GM18498 (cell line): ENCODE measurements around the gene LHFPL3.

Source experiments
- ATAC-seq: cut with Tn5 transposase; IDR thresholded peaks from one replicate; pipeline ENCODE4 v1.9.1; 2021; ENCODE audit warnings: mild to moderate bottlenecking, moderate library complexity; ENCODE audit not compliant: unreplicated experiment

LHFPL3 gene

DNA sequence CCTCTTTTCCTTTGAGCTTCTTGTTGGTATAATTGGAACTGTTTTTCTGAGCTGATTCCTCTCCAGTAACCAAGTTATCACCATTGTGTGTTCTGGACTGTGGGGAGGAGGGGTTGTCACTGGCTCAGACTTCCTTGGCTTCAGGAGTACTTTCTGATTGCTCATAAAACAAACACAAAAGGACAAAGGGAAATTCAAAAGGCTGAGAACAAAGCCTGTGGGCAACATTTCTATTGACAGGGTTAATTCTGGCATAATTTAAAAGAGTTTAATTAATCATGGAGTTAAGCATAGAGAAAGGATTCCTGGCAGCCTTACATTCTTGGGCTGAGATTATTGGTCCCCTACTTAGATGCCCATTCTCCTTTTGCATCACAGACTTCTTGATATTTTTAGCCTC is 462.7 kb downstream of the LHFPL3 start:
- ATAC-seq, result no peak

DNA sequence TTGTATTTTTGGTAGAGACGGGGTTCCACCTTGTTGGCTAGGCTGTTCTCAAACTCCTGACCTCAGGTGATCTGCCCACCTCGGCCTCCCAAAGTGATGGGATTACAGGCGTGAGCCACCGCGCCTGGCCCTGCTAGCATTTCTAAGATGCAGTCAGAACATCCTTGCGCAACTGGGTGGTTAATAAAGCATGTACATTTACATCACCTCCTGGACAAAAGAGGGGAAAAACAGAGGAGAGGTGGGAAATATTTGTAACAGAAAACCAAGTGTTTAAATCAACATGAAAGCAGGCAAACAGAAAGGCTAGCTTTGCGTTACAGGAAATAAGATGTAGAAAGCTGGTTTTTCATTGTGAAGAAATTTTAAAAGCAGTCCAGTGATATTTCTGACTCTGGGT is 464.7 kb downstream of the LHFPL3 start:
- no peak for ATAC-seq

DNA sequence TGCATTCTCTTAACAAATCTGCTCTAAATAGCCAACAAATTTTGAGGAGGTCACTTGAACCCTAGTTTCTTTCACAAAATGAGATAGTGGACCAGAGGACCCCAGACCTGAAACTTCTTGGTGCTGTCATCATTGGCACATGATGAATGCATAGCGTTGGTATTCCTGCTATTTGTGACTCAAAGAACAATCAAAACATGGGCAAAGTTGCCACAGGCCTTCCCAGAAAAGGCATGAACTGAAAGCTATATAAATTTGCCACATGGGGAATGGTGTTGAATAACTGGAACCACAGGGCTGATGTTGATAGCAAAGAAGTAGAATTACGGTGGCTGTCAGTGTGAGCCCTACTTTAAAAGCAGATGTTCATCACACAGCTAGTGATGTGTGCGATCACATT is 465.8 kb downstream of the LHFPL3 start:
- no peak for ATAC-seq

DNA sequence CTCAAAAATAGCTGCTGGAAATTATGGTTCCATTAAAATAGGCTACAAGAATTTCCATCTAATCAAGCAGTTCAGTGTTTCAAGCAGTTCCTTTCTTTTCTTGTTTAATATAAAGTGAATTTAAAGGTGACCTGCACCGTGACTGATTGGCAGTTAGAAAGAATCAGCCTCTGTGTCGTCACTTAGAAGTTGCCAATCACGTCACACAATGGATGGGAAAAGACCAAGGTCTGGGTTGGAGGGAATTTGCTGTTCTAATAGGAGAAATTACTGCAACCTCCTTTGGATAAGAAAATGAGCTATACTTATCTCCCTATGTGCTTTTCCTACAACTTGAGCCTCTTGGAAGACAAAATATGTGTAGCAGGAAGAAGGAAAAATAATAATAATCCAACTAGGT is 466.2 kb downstream of the LHFPL3 start:
- ATAC-seq, result no peak

DNA sequence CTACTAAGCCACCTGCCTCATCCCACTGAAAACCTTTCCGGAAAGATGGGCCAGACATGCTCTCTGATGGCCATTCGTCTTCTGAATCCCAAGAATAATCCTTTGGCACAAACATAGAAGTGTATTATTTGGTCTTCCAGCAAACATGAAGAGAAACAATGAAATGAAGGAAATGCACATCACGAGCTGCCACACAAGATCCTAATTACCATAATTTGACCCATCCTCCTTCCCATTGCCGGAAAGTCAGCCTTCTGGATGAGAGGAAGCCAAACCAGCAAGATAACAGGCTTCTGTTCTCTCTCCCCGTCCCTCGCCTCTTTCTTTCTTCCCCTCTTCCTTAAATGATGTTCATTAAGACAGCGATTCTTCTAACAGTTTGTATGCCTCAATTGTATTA is 466.7 kb downstream of the LHFPL3 start:
- no peak for ATAC-seq

DNA sequence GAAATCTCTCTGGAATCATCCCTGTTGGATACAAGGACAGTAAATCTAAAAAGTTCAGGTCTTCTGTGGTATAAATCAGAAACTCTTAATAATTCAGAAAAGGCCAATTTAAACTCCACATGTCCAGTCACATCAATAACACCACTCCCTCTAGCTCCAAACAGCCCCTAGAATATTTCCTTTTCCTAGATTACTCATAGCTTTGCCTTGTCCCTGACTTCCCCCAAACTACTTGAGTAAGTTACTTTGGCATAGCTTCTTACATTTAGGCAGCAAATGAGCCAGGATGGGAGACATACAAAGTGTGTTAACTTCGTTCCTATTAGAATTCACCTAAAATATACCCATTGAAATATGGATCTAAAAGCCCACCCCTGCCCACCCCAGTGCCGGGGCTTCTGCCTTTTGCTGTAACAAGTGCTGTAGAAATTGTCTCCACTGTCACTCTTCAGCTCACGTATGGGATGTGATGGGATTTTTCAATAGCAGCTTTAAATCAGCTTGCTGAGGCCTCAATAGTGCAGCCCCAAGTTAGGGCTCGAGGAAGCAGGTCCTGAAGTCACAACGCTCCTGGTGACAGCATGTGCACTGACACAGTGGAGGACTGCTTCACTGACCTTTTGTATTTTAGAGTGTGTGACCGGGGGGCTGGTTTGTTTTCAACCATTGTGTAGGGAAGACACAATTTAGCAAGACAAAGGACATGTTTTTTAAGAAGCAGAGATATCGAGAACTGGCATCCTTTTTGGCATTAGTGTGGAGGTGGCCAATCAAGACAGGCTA is 467.4 kb downstream of the LHFPL3 start:
- no peak for ATAC-seq

DNA sequence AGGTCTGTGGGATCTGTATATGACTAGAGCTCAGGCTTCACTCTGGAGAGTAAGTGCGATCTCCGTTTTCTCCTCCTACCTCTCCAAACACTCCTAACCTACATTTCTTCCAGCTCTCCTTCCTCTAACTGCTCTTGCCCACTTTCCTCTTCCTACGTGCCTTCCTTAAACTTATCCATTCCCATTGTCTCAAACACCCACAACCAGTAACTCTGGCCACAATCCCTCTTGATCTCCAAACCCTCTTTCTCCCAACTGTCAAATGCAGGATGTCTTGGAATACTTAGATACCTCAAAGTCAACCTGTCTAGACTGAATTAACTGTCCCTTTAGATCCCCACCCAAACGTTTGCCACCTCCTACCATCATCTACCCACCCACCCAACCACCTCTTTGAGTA is 471.9 kb downstream of the LHFPL3 start:
- no peak for ATAC-seq

DNA sequence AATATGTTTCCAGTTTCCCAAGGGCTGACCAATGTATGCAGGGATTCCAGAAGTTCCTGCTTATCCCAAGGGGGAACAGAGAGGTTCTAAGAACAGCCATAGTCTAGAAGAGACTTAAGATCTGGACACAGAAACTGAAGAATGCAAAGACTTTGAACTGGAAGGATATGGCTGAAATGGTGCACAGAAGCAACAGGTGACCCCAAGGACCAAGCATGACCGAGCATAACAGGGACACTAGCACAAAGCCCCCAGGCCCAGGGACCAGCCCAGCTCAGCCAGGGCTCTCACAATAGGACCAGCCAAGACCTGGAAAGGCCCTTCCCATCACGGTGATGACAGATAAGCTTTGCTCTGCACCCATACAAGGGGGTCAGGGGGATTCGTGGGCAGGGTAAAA is 472.6 kb downstream of the LHFPL3 start:
- ATAC-seq, result no peak

DNA sequence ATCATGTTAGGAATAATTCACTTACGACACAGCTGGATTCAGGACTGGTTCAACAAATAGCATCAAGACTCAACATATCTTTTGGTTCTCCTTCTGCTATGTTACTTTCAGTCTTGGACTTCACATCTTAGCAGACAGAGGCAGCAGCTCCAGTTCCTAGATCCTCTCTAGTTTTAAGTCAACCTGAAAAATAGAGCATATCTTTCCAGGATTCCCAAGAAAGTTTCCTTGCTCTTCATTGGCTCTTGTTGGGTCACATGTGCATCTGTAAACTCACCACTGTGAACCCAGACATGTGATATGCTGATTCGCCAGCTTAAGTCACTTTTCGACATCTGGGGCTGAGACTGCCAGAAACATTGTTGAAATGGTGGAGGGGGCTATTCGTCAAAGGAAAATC is 475.5 kb downstream of the LHFPL3 start:
- no peak for ATAC-seq

DNA sequence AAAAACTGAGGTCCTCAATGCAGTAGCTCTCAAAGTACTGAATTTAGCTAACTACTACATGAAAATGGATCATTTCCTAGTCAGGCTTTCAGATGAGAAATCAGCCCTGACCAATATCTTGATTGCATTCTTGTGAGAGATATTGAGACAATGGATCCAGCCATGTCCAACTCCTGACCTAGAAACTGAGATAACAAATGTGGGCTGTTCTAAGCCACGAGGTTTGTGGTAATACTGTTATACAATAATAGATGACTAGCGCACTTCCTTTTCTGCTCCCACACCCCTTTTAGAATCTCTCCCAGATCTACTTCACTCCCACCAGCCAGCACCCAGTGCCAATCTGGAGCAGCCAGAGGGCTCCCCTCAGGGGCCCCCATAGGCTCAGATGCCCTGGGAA is 476.3 kb downstream of the LHFPL3 start:
- ATAC-seq, result no peak

DNA sequence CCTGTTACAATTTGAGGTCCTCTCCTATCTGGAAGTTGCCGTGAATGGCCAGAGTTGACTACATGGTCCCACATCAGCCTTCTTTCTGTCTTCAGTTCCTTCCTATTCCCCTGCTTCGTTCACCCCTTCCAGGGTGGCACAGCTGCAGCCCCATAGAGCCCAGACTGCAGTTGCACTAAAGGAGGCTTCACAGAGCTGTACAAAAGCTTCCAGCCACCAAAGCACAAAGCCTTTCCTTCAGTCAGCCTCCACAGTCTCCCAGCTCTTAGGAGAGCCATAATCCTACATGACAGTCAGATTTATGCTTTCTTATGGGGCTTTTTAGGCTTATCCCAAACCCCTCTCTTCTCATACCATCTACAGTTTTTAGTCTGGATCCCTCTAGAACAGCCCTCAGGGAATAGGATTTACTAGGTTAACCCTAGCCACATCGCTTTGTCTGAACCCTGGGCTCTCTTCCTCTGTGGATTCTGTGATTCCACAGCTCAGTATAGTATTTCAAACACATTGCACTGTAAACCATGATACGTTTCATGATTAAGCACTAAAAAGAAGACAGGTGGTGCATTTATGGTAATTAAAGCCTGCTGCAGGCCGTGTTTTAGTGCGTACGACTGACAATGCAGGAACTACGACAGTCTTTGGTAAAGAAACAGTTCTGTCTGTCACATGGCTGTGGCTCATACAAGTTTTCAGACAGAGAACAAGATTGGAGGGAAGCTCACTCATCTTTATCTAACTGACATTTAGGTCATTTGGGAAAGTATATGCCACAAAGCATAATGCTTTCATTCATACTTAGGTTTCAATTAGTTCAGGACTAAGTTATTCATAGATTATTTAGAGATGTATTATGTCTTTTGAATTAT is 477.3 kb downstream of the LHFPL3 start:
- ATAC-seq, result no peak

DNA sequence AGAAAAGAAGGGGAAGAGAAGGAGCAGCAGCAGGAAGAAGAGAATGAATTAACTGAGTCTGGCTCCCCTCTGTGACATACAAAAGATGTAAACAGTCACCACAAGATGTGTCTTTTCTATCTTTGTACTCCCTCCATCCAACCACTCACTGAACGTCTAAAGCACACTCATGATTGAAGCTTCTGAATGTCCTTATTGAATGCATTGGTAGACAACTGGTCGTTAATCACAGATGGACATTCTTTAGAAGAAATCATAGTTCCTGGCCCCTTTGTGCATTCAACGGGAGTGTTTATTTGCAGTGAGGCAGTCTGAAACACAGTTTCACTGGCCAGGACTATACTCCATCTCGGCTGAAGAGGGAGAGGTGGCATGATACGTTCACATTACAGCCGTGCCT is 479.3 kb downstream of the LHFPL3 start:
- no peak for ATAC-seq

DNA sequence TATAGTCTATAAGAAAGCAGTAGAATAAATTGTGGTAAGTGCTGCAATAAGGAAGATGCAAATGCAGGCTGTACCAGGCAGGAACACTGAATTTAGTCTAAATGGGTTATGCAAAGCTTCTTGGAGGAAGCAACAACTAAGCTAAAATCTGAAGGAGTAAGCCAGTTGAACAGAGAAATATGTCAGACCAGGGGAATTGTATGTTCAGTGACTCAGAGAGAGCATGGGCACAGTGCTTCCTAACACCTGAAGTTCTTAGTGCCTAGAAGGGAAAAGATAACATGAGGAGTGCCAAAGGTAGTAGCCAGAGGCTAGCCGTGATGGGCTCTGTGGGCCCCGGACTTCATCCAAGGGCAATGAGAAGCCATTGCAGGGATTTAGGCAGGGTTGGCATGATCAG is 481.5 kb downstream of the LHFPL3 start:
- ATAC-seq, result no peak

DNA sequence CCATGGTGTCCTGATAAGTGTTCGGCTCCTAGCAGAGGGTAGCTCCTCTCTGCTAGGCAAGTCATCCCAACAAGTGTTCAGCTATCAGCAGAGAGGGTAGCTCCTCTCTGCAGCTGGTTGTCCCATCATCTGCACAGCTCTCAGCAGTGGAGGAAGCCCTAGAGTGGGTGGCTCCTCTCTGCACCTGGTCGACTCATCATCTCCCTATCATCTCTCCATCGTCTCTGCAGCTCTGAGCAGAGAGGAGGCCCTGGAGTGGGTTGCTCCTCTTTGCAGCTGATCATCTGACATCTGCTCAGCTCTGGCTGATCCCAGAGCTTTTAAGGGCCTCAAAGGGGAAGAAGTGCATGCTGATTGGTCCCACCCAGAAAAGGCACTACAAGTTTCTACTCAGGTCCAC is 485.7 kb downstream of the LHFPL3 start:
- ATAC-seq, result no peak

DNA sequence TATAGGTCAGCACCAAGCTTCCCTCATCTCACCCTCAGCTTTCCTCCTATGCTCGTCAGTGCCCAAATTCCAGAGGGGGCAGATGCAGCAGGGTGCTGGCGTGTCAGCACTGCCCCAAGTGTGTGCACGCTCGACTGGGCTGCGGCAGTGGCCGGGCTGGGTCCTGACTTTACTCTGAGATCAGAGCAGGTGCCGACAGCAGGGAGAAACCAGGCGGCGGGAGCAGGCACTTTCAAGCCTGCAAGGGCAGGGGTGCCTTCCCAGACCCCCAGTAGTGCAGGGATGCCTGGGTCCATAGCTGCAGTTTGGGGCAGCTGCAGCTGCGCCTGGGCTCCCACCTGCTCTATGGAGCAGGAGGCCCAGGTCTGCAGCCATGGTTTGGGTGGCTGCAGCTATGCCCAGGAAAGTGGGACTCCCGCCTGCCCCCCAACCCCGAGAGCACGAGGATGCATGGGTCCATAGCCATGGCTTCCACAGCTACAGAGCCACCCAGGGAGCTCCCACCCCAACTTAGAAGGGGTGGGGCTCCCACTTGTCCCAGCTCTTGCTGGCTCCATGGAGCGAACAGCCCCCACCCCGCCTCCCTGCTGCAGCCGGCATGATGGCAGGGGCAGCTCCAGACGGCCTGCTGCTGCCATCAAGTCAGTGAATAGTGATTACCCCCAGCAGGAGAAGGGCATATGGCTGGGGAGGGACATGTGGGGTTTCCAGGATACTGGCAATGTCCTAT is 486.4 kb downstream of the LHFPL3 start:
- no peak for ATAC-seq

DNA sequence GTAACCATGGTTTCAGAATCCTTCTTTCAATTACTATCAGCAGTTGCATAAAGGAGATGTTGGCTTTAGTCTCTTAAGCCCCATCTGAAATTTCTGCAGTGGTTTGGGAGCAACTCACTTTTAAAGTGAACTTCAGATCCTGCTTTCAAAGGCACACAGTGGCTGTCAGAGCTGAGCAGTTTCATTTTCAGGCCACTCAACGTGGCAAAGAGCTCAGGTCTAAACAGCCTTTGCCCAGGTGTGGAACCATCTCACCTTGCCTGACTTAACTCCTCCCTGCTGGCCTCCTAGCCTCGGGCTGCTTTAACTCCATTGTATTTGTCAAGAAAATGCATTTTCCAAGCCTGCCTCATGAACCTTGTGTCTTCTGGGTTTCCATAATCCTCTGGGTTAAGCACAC is 488.1 kb downstream of the LHFPL3 start:
- no peak for ATAC-seq

DNA sequence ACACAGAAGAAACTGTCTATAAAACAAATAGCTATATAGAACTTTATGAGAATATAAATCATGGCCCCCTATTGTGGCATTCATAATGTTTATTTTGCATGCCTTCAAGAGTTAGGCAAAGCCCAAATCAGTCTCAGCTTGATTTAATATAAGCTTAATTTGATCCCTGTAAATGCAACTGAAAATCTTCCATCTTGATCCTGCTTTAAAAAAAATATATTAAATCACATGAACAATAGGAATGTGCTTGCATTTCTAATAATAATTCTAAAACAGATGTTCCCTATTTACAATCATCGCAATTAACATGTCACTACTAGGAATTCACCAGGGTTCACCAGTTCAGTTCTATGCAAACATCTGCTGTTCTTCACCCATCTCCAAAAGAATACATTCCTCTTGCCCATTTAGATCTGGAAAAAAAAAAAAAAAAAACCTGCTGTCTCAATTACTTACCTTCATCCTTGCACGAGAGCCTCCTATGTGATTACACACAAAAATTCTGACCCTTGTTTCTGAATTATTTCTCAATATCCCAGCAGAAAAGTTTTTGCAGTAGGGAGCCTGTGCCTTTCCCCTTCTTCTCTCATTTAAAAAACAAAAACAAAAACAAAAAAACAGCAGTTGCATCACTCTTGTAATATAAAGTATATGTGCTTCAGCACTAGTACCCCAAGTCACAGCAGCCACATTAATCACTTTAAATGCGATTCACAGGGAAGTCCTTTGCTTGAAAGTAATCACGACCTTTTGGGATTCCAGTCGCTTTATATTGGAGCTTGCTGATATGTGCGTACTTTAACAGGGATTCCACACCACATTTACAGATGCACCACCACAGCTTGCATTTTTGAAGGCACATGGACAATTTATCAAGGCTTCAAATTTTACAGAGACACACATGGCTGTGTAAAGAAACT is 490.8 kb downstream of the LHFPL3 start:
- no peak for ATAC-seq

DNA sequence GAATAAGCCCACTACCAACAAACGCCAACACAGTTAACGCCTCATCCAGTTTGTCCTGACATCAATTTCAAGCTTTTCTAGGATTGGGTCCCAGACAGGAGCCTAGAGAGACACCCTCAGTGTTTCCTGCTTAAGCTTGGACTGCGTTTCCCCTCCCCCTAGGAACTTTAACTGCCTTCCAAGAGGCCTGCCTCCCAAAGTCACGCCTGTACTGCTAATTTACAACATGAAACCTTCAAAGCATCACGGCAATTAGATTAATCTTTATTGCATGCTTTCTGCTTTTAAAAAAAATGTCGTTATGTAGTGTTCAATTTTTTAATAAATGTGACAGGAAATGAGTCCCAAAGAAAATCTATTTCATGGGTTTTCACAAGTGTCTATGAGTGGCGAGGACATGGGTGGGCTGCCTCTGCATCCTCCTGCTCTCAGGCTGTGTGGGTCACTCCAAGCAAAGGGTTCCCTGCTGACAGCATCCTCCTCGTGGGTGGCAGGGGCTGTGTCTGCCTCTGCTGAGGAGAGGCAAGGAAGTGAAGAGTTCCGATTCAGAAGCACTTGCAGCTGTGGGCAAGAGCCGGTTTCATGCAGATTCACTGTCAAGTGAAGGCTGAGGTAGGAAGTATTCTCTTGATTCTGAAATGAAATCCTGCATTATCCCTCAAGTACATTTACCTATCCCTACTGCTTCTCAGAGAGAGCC is 492.6 kb downstream of the LHFPL3 start:
- no peak for ATAC-seq

DNA sequence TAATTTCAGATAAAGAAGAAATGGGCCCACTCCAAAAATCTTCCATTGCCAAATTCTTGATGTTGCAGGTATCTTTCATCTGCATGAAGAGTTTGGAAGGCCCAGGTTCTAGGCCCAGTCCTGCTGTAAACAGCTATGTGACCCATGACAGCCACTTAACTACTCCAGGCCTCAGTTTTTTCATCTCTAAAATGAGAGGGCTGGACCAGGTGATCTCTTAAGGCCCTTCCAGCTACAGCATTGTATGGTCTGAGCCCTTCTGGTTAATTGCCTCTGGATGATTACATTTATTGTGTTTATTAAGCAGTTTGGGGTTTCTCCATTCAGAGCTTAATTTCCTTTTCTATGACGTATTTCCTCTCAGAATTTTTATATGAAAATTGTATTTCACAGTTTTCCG is 494.8 kb downstream of the LHFPL3 start:
- ATAC-seq, result no peak

DNA sequence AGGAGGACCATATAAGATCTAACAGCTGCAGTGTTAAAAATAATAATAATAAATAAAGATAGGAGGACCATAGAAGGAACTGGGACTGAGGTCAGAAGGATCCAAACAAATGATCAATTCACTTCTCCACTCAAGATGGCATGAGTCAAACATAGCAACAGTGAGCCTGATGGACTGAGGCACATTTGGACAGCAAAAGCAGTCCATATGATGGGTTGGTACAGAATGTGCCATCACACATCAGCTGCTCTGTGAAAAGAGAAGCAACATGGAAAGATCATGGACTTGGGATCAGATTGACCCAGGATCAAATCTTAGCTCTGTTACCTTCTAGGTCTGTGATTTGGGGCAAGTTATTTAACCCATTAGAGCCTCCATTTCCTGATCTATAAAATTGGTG is 496.7 kb downstream of the LHFPL3 start:
- ATAC-seq, result no peak
